ENCODE data around the gene PPP1R15B. TPM values are rescaled to one million over a fixed set of nuclear protein-coding genes. Genes with fewer than 3 reads are reported as not detected.

Gene PPP1R15B
- total RNA-seq, 3 donors from 2014 or later: 56.7 to 60.2 (median 60.1) TPM

DNA sequence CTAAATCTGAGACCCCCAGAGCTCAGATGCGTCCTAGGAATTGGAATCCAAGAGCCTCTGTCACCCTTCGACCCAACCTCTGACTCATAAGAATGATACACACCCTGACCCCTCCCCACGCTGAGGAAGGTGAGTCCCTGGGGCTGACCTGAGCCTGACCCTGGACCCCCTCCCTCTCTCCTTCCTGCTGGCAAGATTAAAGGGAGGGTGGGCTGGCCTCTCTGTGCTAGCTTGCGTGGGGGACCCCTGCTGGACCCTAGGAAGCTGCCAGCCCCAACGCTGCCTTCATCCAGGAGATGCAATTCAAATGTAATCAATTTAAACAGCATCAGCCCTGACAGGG is 52.5 kb downstream of the PPP1R15B start:
- peaks cover 13% of the 10 kb centered on the region for H3K4me1 ChIP-seq (ENCODE audit: low read depth)
- ATAC-seq: no peak
- H3K4me3 ChIP-seq: no peak overlapping the region
- DNase-seq: no peak
- intact Hi-C loops (cut with DNase I, micrococcal nuclease): loop anchor here in 1 of 2 donors (5.0 kb wide), 1 partner anchor 197 kb away; no protein-coding TSS in a partner anchor
- TF ChIP-seq, protein P1, sequence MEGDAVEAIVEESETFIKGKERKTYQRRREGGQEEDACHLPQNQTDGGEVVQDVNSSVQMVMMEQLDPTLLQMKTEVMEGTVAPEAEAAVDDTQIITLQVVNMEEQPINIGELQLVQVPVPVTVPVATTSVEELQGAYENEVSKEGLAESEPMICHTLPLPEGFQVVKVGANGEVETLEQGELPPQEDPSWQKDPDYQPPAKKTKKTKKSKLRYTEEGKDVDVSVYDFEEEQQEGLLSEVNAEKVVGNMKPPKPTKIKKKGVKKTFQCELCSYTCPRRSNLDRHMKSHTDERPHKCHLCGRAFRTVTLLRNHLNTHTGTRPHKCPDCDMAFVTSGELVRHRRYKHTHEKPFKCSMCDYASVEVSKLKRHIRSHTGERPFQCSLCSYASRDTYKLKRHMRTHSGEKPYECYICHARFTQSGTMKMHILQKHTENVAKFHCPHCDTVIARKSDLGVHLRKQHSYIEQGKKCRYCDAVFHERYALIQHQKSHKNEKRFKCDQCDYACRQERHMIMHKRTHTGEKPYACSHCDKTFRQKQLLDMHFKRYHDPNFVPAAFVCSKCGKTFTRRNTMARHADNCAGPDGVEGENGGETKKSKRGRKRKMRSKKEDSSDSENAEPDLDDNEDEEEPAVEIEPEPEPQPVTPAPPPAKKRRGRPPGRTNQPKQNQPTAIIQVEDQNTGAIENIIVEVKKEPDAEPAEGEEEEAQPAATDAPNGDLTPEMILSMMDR (IDR thresholded peaks at IDR 0.05): no peak
- H3K36me3 ChIP-seq (ENCODE audit: low read depth): no peaks in the 10 kb centered on the region
- H3K9me3 ChIP-seq: no peaks in the 10 kb centered on the region

DNA sequence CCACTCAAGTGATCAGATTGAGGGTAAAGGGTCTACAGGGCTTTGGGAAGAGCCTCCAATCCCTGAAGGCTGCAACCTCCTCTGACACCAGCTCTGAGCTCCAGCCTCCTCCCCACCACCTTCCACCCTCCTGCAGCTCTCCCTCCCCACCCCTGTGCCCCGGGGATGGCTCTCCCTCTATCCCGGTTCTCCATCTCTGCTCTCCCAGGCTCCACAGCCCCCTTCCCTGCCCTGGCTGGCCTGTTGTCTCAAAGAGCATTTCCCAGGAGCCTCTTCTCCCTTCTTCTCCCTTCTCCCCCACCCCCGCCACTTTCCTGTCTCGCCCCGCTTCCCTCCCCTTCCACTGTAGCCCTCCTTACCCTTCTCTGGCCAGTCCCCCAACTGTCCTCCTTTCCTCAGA is 53.0 kb downstream of the PPP1R15B start:
- peaks cover 9% of the 10 kb centered on the region for H3K4me1 ChIP-seq (ENCODE audit: low read depth)
- TF ChIP-seq, protein P1 (IDR thresholded peaks at IDR 0.05): no peak
- no peak overlapping the region for H3K4me3 ChIP-seq
- ATAC-seq (no peak), DNase-seq (peak in 1 of 3 donors; percentile 16)
- H3K36me3 ChIP-seq (ENCODE audit: low read depth): no peaks in the 10 kb centered on the region
- intact Hi-C loops (cut with DNase I, micrococcal nuclease): loop anchor here in 1 of 2 donors (5.0 kb wide), 1 partner anchor 196 kb away; no protein-coding TSS in a partner anchor
- no peaks in the 10 kb centered on the region for H3K9me3 ChIP-seq

DNA sequence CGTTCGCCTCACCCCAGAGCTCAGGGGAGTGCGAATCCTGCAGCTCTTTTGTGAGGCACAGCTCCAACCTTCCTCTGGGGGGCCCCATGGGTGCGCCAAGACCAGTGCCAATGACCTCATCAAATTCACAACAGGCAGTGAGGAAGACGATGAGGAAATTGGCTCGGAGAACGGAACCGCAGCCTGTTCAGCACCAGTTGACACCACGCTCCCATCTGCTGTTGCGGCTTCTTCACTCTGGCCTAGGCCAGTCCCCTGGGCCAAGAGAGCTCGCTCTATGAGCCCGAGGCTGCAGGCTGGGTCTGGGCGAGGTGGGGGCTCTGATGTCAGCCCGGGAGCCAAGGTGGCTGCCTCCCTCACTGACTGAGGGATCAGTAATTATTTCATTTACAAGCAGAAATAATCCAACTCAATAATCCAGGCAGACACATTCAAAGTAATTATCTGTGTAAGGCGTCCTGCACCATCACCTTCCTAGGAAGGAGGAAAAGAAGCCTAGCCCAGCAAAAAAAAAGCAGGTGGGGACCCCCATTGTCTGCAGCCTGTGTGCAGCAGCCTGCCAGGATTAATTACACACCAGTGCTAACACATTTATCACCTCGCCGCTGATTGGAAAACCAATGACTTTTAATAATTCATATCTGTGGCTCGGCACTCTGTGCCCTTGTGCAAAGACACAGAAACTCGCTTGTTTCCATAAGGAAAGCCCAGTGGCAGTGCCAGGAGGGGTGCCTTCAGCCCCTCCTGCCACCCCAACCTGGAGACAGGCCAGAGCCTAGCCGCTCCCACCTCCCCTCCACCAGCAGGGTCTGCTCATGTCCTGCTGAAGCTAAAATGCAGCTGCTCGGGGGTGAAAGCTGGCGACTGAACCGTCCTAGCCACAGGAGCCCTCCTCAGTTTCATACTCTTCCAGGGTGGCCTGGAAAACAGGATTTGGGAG is 53.8 kb downstream of the PPP1R15B start:
- TF ChIP-seq, protein P1 (IDR thresholded peaks at IDR 0.05): no peak
- intact Hi-C loops (cut with DNase I, micrococcal nuclease): loop anchor here in 1 of 2 donors (5.0 kb wide), 1 partner anchor 196 kb away; no protein-coding TSS in a partner anchor
- ATAC-seq (peak; percentile 17), DNase-seq (peak in 2 of 3 donors; percentile 29 to 57)
- Histone ChIP-seq H3K9me3 (no peaks in the 10 kb centered on the region), H3K4me3 (no peak overlapping the region), H3K36me3 (ENCODE audit: low read depth) (no peaks in the 10 kb centered on the region), H3K4me1 (ENCODE audit: low read depth) (peaks cover 4% of the 10 kb centered on the region)

DNA sequence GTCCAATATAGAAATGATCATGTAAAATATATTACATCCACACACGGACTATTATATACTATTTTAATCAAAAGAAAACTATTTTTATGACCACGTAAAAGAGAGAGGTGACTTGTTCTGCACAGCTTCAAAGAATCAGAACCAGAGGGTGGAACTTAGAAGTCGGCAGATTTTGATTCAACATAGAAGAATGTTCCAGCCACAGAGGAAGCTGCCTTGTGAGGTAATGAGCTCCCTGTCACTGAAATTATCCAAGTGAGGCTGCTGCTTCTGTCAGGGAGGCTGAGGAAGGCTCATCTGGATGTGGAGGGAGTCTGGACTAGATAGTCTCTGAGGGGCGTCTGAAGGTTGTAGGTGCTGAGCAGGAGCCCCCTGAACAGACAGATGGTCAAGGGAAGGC is 54.6 kb downstream of the PPP1R15B start:
- intact Hi-C loops (cut with DNase I, micrococcal nuclease): loop anchor here in 1 of 2 donors (5.0 kb wide), 1 partner anchor 195 kb away; no protein-coding TSS in a partner anchor
- TF ChIP-seq, protein P1 (IDR thresholded peaks at IDR 0.05): no peak
- Histone ChIP-seq H3K36me3 (ENCODE audit: low read depth) (no peaks in the 10 kb centered on the region), H3K9me3 (no peaks in the 10 kb centered on the region), H3K4me3 (no peak overlapping the region), H3K4me1 (ENCODE audit: low read depth) (peaks cover 3% of the 10 kb centered on the region)
- DNase-seq (no peak), ATAC-seq (no peak)

DNA sequence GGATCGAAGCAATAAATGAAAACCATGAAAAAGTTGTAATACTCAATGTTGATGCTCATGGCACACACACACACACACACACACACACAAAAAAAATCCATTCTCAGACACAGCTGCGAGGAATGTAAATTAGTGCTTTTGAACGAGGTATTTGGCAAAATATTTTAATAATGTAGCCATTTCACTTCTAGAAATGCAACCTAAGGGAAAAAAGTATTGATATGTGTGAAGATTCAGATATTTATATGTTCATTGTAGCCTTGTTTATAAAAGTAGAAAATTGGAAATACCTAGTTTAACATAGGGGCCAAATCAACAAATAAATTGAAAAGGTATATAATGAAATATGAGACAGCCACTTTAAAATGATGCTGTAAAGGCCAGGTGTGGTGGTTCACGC is 55.7 kb downstream of the PPP1R15B start:
- intact Hi-C loops (cut with DNase I, micrococcal nuclease): loop anchor here in 1 of 2 donors (5.0 kb wide), 1 partner anchor 194 kb away; no protein-coding TSS in a partner anchor
- DNase-seq (no peak), ATAC-seq (no peak)
- H3K36me3 ChIP-seq (ENCODE audit: low read depth): no peaks in the 10 kb centered on the region
- no peak overlapping the region for H3K4me3 ChIP-seq
- peaks cover 10% of the 10 kb centered on the region for H3K4me1 ChIP-seq (ENCODE audit: low read depth)
- TF ChIP-seq, protein P1 (IDR thresholded peaks at IDR 0.05): no peak
- no peaks in the 10 kb centered on the region for H3K9me3 ChIP-seq

Data from mucosa of descending colon (tissue), 3 donors.